GM21737 (cell line): Measurements from ENCODE around the gene ZBED1.
"Not testable (repeated sequence)": the region's sequence is repeated elsewhere in the genome, so short reads cannot be mapped to it uniquely, and the experiment has no call there.

ENCODE experiments used
- ATAC-seq: cut with Tn5 transposase; IDR thresholded peaks from one replicate; pipeline ENCODE4 v1.9.1; 2021; ENCODE audit warnings: mild to moderate bottlenecking, moderate library complexity; ENCODE audit not compliant: unreplicated experiment

Gene ZBED1

GRCh38 chrX:2498781-2499302 is 1.9 kb downstream of the ZBED1 start:
- no peak for ATAC-seq

- no peak for ATAC-seq
These were observed 2.6 kb downstream of the ZBED1 start for GRCh38 chrX:2497961-2498780.

- ATAC-seq = no peak
These were observed 5.2 kb downstream of the ZBED1 start for GRCh38 chrX:2495595-2495994.

- no peak for ATAC-seq
These were observed 8.1 kb downstream of the ZBED1 start for GRCh38 chrX:2492531-2493218.

- ATAC-seq = no peak
These were observed 10.1 kb downstream of the ZBED1 start for GRCh38 chrX:2490634-2491033.

- no peak for ATAC-seq
These were observed 11.0 kb downstream of the ZBED1 start for GRCh38 chrX:2489446-2490445.

GRCh38 chrX:2488621-2489285 is 12.0 kb downstream of the ZBED1 start:
- no peak for ATAC-seq

GRCh38 chrX:2487366-2487765 is 13.4 kb downstream of the ZBED1 start:
- no peak for ATAC-seq

GRCh38 chrX:2486476-2487133 is 14.2 kb downstream of the ZBED1 start:
- no peak for ATAC-seq

- ATAC-seq = no peak
These were observed 14.9 kb downstream of the ZBED1 start for GRCh38 chrX:2485789-2486345.

GRCh38 chrX:2484721-2485648 is 15.8 kb downstream of the ZBED1 start:
- ATAC-seq = no peak

GRCh38 chrX:2484256-2484655 is 16.5 kb downstream of the ZBED1 start:
- ATAC-seq = no peak

- no peak for ATAC-seq
These were observed 17.2 kb downstream of the ZBED1 start for GRCh38 chrX:2483398-2484060.

- ATAC-seq = not testable (repeated sequence)
These were observed 19.2 kb downstream of the ZBED1 start for GRCh38 chrX:2481597-2481996.

- ATAC-seq = not testable (repeated sequence)
These were observed 20.8 kb downstream of the ZBED1 start for GRCh38 chrX:2479982-2480381.

GRCh38 chrX:2479420-2479780 is 21.4 kb downstream of the ZBED1 start:
- no peak for ATAC-seq

GRCh38 chrX:2478546-2479419 is 22.0 kb downstream of the ZBED1 start:
- no peak for ATAC-seq
